Uterus (tissue), 2 donors: ENCODE data around the gene TCP11X2.

ENCODE experiments used
- POLR2A ChIP-seq, 2 donors: fragments of 450-650 bp; IDR thresholded peaks; one replicate each; pipeline ENCODE4 v1.6.1; 2016; ENCODE audit warnings: antibody characterized with exemption in 2 of 2, mild to moderate bottlenecking in 1 of 2, moderate library complexity in 1 of 2
- TF ChIP-seq, protein P1 (sequence below), 4 experiments: fragments of 200-600 bp in 2 of 4; fragments of 450-650 bp in 2 of 4; sonication (generic) in 2 of 4; IDR thresholded peaks; one replicate each; pipeline ENCODE4 v1.5.1; 2016 to 2019; ENCODE audit warnings: antibody characterized with exemption in 4 of 4, mild to moderate bottlenecking in 2 of 4, moderate library complexity in 1 of 4

DNA sequence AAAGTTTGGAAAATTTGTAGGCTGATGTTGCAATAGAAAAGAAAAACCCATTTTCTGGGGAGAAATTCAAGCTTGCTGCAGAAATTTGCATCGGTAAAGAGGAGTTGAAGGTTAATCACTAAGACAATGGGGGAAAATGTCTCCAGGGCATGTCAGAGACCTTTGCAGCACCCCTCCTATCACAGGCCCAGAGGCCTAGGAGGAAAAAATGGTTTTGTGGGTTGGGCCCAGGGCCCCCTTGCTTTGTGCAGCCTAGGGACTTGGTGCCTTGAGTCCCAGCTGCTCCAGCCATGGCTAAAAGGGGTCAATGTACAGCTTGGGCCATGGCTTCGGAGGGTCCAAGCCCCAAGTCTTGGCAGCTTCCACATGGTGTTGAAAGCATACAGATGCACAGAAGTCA, 27.1 kb upstream of the TCP11X2 start:
- no peak for TF ChIP-seq POLR2A (IDR thresholded peaks at IDR 0.05)
- TF ChIP-seq, protein P1, sequence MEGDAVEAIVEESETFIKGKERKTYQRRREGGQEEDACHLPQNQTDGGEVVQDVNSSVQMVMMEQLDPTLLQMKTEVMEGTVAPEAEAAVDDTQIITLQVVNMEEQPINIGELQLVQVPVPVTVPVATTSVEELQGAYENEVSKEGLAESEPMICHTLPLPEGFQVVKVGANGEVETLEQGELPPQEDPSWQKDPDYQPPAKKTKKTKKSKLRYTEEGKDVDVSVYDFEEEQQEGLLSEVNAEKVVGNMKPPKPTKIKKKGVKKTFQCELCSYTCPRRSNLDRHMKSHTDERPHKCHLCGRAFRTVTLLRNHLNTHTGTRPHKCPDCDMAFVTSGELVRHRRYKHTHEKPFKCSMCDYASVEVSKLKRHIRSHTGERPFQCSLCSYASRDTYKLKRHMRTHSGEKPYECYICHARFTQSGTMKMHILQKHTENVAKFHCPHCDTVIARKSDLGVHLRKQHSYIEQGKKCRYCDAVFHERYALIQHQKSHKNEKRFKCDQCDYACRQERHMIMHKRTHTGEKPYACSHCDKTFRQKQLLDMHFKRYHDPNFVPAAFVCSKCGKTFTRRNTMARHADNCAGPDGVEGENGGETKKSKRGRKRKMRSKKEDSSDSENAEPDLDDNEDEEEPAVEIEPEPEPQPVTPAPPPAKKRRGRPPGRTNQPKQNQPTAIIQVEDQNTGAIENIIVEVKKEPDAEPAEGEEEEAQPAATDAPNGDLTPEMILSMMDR (IDR thresholded peaks at IDR 0.05) = no peak
